Calu3 (cell line): Measurements from ENCODE around the gene TTC33. TPM values are rescaled to one million over a fixed set of nuclear protein-coding genes. Genes with fewer than 3 reads are reported as not detected.

ENCODE experiments used
- BruUV-seq: library from RNA; stranded (reverse); fragments of 400-500 nt; replicated peaks from 2 replicates; lab custom pipeline; 2021; lab: Mats Ljungman, UMichigan
- CTCF ChIA-PET: fragments of 300-600 bp; sonication (Branson Sonifier 250); formaldehyde crosslinking; loops from one replicate; lab custom pipeline; 2022; ENCODE audit warnings: antibody characterized with exemption; lab: Charles Lee
- DNase-seq: peaks from one replicate; pipeline ENCODE4 v3.0.0; 2022
- H3K27ac Mint-ChIP-seq: one replicate; pipeline ENCODE4 v1.8.0; 2022; ENCODE audit warnings: mixed read lengths; ENCODE audit not compliant: unreplicated experiment
- H3K27me3 Mint-ChIP-seq: one replicate; pipeline ENCODE4 v1.8.0; 2022; ENCODE audit warnings: mixed read lengths; ENCODE audit not compliant: unreplicated experiment
- H3K36me3 Mint-ChIP-seq: one replicate; pipeline ENCODE4 v1.8.0; 2022; ENCODE audit warnings: mild to moderate bottlenecking, moderate library complexity, mixed read lengths; ENCODE audit not compliant: insufficient read depth, unreplicated experiment
- H3K4me1 Mint-ChIP-seq: one replicate; pipeline ENCODE4 v1.8.0; 2022; ENCODE audit warnings: mild to moderate bottlenecking, low read depth, mixed read lengths; ENCODE audit not compliant: unreplicated experiment
- H3K4me3 Mint-ChIP-seq: one replicate; pipeline ENCODE4 v1.8.0; 2022; ENCODE audit warnings: mild to moderate bottlenecking, low read depth, moderate library complexity, mixed read lengths; ENCODE audit not compliant: unreplicated experiment
- H3K9me3 Mint-ChIP-seq: one replicate; pipeline ENCODE4 v1.8.0; 2022; ENCODE audit warnings: low read depth, mixed read lengths; ENCODE audit not compliant: unreplicated experiment
- intact Hi-C: fragments of 100-400 bp; cut with micrococcal nuclease; formaldehyde crosslinking; loops from one replicate; pipeline ENCODE4 v1.10.0; 2022; ENCODE audit not compliant: unreplicated experiment
- total RNA-seq: library from RNA; stranded (reverse); gene quantifications from 2 replicates; pipeline ENCODE4 v1.2.3, GENCODE V29; 2022
- TF ChIP-seq, protein P1 (sequence below): fragments of 200-600 bp; IDR thresholded peaks from one replicate; pipeline ENCODE4 v1.8.0; 2022; ENCODE audit warnings: antibody characterized with exemption; ENCODE audit not compliant: unreplicated experiment

The TTC33 gene
- total RNA-seq, 1 experiment from 2014 or later = 11.3 TPM

DNA sequence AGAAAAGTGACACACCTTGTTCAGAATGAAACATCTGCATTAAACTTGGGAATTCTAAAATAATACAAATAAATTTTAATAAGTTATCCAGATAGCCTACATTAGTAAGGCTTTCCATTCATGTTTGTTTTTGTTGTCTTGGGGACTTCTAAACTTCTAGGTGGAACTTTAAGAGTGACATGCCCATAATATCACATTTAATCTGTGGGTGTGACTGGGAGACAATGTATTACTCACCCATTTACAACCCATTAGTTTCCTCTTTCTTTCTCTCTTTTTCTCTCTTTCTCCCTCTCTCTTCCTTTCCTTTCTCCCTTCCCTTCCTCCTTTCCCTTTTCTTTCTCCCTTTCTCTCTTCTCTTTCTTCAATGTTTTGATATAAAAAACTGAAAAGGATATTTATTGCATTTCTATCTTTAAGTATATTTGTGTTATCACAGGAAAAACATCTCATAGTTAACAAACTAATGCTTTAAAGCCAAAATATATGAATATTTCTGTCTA, 88.5 kb downstream of the TTC33 start:
- no peaks in the 10 kb centered on the region for H3K27me3 Mint-ChIP-seq
- CTCF ChIA-PET = interaction anchor here (0.7 kb wide), 1 partner anchor 616 kb away, joined by 3 read pairs; no protein-coding TSS in a partner anchor
- no peak for DNase-seq

DNA sequence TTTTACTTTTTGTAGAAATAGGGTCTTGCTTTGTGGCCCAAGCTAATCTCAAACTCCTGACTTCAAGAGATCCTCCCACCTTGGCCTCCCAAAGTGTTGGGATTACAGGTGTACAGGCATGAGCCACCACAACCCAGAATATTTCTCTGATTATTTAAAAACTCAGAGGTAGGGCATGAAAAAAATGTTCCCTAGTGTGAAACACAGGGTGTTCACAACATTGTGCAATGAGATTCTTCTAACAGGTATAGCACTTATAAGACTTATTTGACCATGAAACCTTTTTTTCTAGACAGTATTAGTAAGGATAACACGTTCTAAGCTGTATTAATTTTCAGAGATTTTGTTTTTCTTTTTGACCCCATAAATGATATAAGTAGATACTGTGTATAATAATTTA, 89.1 kb downstream of the TTC33 start:
- CTCF ChIA-PET = interaction anchor here (0.7 kb wide), 1 partner anchor 615 kb away, joined by 3 read pairs; no protein-coding TSS in a partner anchor
- Mint-ChIP-seq H3K4me1 (peaks cover 9% of the 10 kb centered on the region), H3K27ac (no peak overlapping the region), H3K36me3 (no peaks in the 10 kb centered on the region), H3K4me3 (no peak overlapping the region), H3K27me3 (no peaks in the 10 kb centered on the region), H3K9me3 (no peaks in the 10 kb centered on the region)
- TF ChIP-seq, protein P1, sequence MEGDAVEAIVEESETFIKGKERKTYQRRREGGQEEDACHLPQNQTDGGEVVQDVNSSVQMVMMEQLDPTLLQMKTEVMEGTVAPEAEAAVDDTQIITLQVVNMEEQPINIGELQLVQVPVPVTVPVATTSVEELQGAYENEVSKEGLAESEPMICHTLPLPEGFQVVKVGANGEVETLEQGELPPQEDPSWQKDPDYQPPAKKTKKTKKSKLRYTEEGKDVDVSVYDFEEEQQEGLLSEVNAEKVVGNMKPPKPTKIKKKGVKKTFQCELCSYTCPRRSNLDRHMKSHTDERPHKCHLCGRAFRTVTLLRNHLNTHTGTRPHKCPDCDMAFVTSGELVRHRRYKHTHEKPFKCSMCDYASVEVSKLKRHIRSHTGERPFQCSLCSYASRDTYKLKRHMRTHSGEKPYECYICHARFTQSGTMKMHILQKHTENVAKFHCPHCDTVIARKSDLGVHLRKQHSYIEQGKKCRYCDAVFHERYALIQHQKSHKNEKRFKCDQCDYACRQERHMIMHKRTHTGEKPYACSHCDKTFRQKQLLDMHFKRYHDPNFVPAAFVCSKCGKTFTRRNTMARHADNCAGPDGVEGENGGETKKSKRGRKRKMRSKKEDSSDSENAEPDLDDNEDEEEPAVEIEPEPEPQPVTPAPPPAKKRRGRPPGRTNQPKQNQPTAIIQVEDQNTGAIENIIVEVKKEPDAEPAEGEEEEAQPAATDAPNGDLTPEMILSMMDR = no peak
- intact Hi-C loops = no loop called here
- BruUV-seq = no TSS peak
- no peak for DNase-seq

More for the DNA sequence above, 88.5 kb downstream of the TTC33 start:
- TF ChIP-seq, protein P1 = no peak
- no TSS peak for BruUV-seq
- Mint-ChIP-seq H3K27ac (no peak overlapping the region), H3K9me3 (no peaks in the 10 kb centered on the region), H3K4me3 (no peak overlapping the region), H3K36me3 (no peaks in the 10 kb centered on the region), H3K4me1 (peaks cover 9% of the 10 kb centered on the region)
- intact Hi-C loops = no loop called here

DNA sequence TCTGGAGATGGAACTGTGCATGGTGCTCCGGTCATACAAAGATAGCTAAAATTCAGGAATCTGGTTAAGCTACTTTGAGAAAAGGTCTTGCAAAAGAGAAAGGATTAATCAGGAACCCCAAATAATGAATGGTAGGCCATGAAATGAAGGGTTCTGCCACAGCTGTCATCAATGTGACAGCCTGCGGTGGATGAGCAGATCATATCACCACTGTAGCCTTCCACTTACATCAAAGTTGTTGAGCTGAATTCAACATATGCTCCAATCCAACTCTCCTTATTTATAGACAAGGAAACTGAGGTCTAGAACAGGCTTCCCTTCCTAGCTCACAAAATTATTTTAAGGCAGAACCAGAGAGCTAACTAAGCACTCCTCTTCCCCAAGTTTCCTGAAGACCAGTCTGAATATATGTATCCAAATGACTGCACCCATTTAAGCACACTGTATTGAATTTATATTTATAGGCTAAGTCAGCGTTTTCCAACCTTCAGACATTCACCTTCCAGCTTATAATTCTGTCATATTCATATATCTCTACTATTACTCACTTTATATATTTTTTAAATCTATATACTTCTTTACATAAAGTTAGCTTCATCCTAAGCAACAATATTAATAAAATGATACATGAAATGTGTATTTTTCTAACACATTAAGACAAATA, 90.0 kb downstream of the TTC33 start:
- H3K4me1 Mint-ChIP-seq = peaks cover 9% of the 10 kb centered on the region
- no peak overlapping the region for H3K27ac Mint-ChIP-seq

DNA sequence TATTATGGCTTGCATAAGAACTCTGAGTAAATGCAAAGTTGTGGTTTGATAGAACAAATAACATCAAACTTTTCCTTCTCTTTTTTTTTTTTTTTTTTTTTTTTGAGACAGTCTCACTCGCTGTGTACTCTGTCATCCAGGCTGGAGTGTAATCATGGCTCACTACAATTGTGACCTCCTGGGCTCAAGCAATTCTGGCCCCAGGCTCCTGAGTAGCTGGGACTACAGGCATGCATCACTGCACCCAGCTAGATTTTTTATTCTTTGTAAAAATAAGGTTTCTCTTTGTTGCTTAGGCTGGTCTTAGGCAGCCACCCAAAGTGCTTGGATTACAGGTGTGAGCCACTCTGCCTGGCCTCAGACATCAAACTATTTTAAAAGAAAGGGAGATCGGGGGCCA, 95.0 kb downstream of the TTC33 start:
- H3K27ac Mint-ChIP-seq = no peak overlapping the region
- TF ChIP-seq, protein P1 = no peak
- intact Hi-C loops = no loop called here
- DNase-seq = no peak
- CTCF ChIA-PET = no interaction called here
- H3K4me1 Mint-ChIP-seq = no peaks in the 10 kb centered on the region
- no TSS peak for BruUV-seq
- no peaks in the 10 kb centered on the region for H3K27me3 Mint-ChIP-seq
- H3K4me3 Mint-ChIP-seq = no peak overlapping the region
- H3K9me3 Mint-ChIP-seq = no peaks in the 10 kb centered on the region
- no peaks in the 10 kb centered on the region for H3K36me3 Mint-ChIP-seq

More for the DNA sequence above, 90.0 kb downstream of the TTC33 start:
- no peaks in the 10 kb centered on the region for H3K27me3 Mint-ChIP-seq
- intact Hi-C loops = no loop called here
- H3K4me3 Mint-ChIP-seq = no peak overlapping the region
- CTCF ChIA-PET = no interaction called here
- no TSS peak for BruUV-seq
- TF ChIP-seq, protein P1 = no peak
- H3K9me3 Mint-ChIP-seq = no peaks in the 10 kb centered on the region
- H3K36me3 Mint-ChIP-seq = no peaks in the 10 kb centered on the region
- DNase-seq = no peak
